ENCODE data around the gene FEM1C. TPM values are rescaled to one million over a fixed set of nuclear protein-coding genes. Genes with fewer than 3 reads are reported as not detected.
"Not testable (repeated sequence)": the region's sequence is repeated elsewhere in the genome, so short reads cannot be mapped to it uniquely, and the experiment has no call there.

The FEM1C gene
- total RNA-seq, 1 donor from 2014 or later = 11.1 TPM

- TF ChIP-seq CTCF (IDR thresholded peaks at IDR 0.05) = no peak
- Histone ChIP-seq H3K4me3 (no peak overlapping the region), H3K27me3 (no peaks in the 10 kb centered on the region), H3K9me3 (no peaks in the 10 kb centered on the region), H3K4me1 (no peaks in the 10 kb centered on the region), H3K27ac (no peak overlapping the region), H3K36me3 (no peaks in the 10 kb centered on the region)
- intact Hi-C loops (cut with DNase I) = no loop called here
- DNase-seq (ENCODE audit: low spot score in 2 of 2) = no peak
Measured at GRCh38 chr5:115487756-115488155, 56.8 kb downstream of the FEM1C start.

- H3K27me3 ChIP-seq = no peaks in the 10 kb centered on the region
- no peaks in the 10 kb centered on the region for H3K4me1 ChIP-seq
- no peak overlapping the region for H3K27ac ChIP-seq
- TF ChIP-seq CTCF (IDR thresholded peaks at IDR 0.05) = no peak
- H3K36me3 ChIP-seq = no peaks in the 10 kb centered on the region
- no peaks in the 10 kb centered on the region for H3K9me3 ChIP-seq
- no peak overlapping the region for H3K4me3 ChIP-seq
- DNase-seq (ENCODE audit: low spot score in 2 of 2) = no peak
- intact Hi-C loops (cut with DNase I) = no loop called here
Measured at GRCh38 chr5:115487168-115487567, 57.4 kb downstream of the FEM1C start.

GRCh38 chr5:115486728-115487127, 57.8 kb downstream of the FEM1C start:
- no peaks in the 10 kb centered on the region for H3K9me3 ChIP-seq
- no peak for TF ChIP-seq CTCF (IDR thresholded peaks at IDR 0.05)
- no peak overlapping the region for H3K4me3 ChIP-seq
- H3K4me1 ChIP-seq = no peaks in the 10 kb centered on the region
- no peak for DNase-seq (ENCODE audit: low spot score in 2 of 2)
- no peaks in the 10 kb centered on the region for H3K36me3 ChIP-seq
- intact Hi-C loops (cut with DNase I) = no loop called here
- H3K27me3 ChIP-seq = no peaks in the 10 kb centered on the region
- no peak overlapping the region for H3K27ac ChIP-seq

- H3K36me3 ChIP-seq = no peaks in the 10 kb centered on the region
- DNase-seq (ENCODE audit: low spot score in 2 of 2) = no peak
- H3K27ac ChIP-seq = no peak overlapping the region
- intact Hi-C loops (cut with DNase I) = no loop called here
- no peak overlapping the region for H3K4me3 ChIP-seq
- no peaks in the 10 kb centered on the region for H3K27me3 ChIP-seq
- TF ChIP-seq CTCF (IDR thresholded peaks at IDR 0.05) = no peak
- H3K9me3 ChIP-seq = no peaks in the 10 kb centered on the region
- H3K4me1 ChIP-seq = no peaks in the 10 kb centered on the region
Measured at GRCh38 chr5:115484368-115484767, 60.2 kb downstream of the FEM1C start.

GRCh38 chr5:115480900-115481299, 63.7 kb downstream of the FEM1C start:
- DNase-seq (ENCODE audit: low spot score in 2 of 2) = no peak
- TF ChIP-seq CTCF (IDR thresholded peaks at IDR 0.05) = no peak
- intact Hi-C loops (cut with DNase I) = no loop called here
- Histone ChIP-seq H3K9me3 (no peaks in the 10 kb centered on the region), H3K36me3 (no peaks in the 10 kb centered on the region), H3K4me1 (no peaks in the 10 kb centered on the region), H3K27me3 (no peaks in the 10 kb centered on the region), H3K27ac (no peak overlapping the region), H3K4me3 (no peak overlapping the region)

- intact Hi-C loops (cut with DNase I) = no loop called here
- DNase-seq (ENCODE audit: low spot score in 2 of 2) = no peak
- Histone ChIP-seq H3K4me3 (no peak overlapping the region), H3K4me1 (no peaks in the 10 kb centered on the region), H3K27ac (no peak overlapping the region), H3K9me3 (no peaks in the 10 kb centered on the region), H3K27me3 (no peaks in the 10 kb centered on the region), H3K36me3 (no peaks in the 10 kb centered on the region)
- TF ChIP-seq CTCF (IDR thresholded peaks at IDR 0.05) = no peak
Measured at GRCh38 chr5:115480271-115480670, 64.3 kb downstream of the FEM1C start.

- H3K27me3 ChIP-seq; H3K9me3 ChIP-seq; H3K27ac ChIP-seq; intact Hi-C loops (cut with DNase I); H3K4me3 ChIP-seq; H3K4me1 ChIP-seq; H3K36me3 ChIP-seq; DNase-seq (ENCODE audit: low spot score in 2 of 2): not testable (repeated sequence)
Measured at GRCh38 chr5:115479166-115479873, 65.3 kb downstream of the FEM1C start.

Data from ascending aorta (tissue), 2 donors.